ENCODE data around the gene NWD2.

DNA sequence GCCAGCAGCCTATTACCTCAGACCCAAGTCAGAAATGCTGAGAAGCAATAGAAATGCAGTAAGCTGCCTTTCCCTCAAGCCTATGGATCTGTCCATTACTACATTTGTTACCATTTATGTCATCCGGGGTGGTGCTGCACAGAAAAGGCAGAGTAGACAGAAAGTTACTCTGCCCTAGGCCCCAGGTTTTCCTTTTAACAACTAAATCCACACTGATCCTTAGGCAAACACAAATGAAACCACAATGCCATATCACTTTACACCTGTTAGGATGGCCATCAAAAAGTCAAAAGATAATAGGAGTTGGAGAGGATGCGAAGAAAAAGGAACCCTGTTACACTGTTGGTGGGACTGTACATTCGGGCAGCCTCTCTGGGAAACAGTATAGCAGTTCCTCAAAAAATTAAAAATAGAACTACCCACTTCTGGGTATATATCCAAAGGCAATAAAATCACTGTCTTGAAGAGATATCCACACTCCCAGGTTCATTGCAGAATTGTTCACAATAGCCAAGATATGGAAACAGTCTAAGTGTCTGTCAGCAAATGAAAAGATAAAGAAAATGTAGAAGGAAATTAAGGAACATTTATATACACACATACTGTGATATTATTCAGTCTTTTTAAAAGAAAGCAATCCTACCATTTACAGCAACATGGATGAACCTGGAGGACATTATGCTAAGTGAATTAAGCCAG lies 186.3 kb downstream of the NWD2 start:
- TF ChIP-seq BRCA1 (IDR thresholded peaks at IDR 0.05; ENCODE audit: low read depth, low read length) (no peak), GATAD2B (conservative IDR thresholded peaks at IDR 0.05; ENCODE audit: low read depth) (no peak), POLR2A (IDR thresholded peaks at IDR 0.05; ENCODE audit: low read depth, low read length) (no peak), SREBF2 (IDR thresholded peaks at IDR 0.05; ENCODE audit: low read length) (no peak), CTCF (IDR thresholded peaks at IDR 0.05 in 2 of 3, conservative IDR thresholded peaks at IDR 0.05 in 1 of 3; ENCODE audit: control insufficient read depth in 2 of 3, extremely low read depth in 1 of 3, insufficient read depth in 1 of 3, low read depth in 3 of 3, low read length in 3 of 3) (no peak), REST (IDR thresholded peaks at IDR 0.05; ENCODE audit: low read depth, low read length) (no peak), NFYA (IDR thresholded peaks at IDR 0.05; ENCODE audit: borderline replicate concordance, low read depth, low read length) (no peak), SP1 (IDR thresholded peaks at IDR 0.05; ENCODE audit: low read depth, low read length) (no peak), ZNF274 (IDR thresholded peaks at IDR 0.05; ENCODE audit: insufficient read depth, insufficient read length) (no peak), RAD21 (IDR thresholded peaks at IDR 0.05; ENCODE audit: insufficient read depth, low read depth, low read length) (no peak), MTA3 (IDR thresholded peaks at IDR 0.05; ENCODE audit: borderline replicate concordance, low read length) (no peak), EZH2 (IDR thresholded peaks at IDR 0.05; ENCODE audit: borderline replicate concordance, control insufficient read depth, low read depth, low read length) (no peak), SMAD1 (IDR thresholded peaks at IDR 0.05; ENCODE audit: low read depth, partially characterized antibody) (no peak)
